Measurements from ENCODE around the gene BCL6B. TPM values are rescaled to one million over a fixed set of nuclear protein-coding genes. Genes with fewer than 3 reads are reported as not detected.

BCL6B gene
- total and polyA plus RNA-seq, 2 of the 4 experiments (the other 2 are of a cell fraction), result not detected

GRCh38 chr17:7010523-7010922 is 12.3 kb upstream of the BCL6B start:
- no CpG with 5 or more reads among the region's 2 CpGs for WGBS, 2 experiments (ENCODE audit: extremely low coverage in 2 of 2, insufficient read length in 1 of 2)
- Histone ChIP-seq H2AK9ac (replicated peaks; ENCODE audit: low read depth, low read length, poor library complexity) (no peak overlapping the region), H3K4me1 (ENCODE audit: control insufficient read depth, insufficient read depth, low read length) (peaks cover 3% of the 10 kb centered on the region; the same call in 1 of the 2 replicates), H3K18ac (ENCODE audit: low read depth, low read length) (no peak overlapping the region), H3K9ac (ENCODE audit: low read depth, low read length) (no peak overlapping the region), H2BK5ac (ENCODE audit: low read depth, low read length, poor library complexity, severe bottlenecking) (no peak overlapping the region), H2AFZ (replicated peaks; ENCODE audit: low read length, poor library complexity) (no peak overlapping the region), H3K36me3 (ENCODE audit: control insufficient read depth, insufficient read depth, low read length) (peaks cover 8% of the 10 kb centered on the region), H2BK20ac (ENCODE audit: low read depth, low read length) (no peak overlapping the region), H4K20me1 (ENCODE audit: insufficient read depth, low read length) (peaks cover 7% of the 10 kb centered on the region), H3K56ac (ENCODE audit: extremely low read depth, insufficient read depth, low read length) (no peak overlapping the region), H3K14ac (replicated peaks; ENCODE audit: low read depth, low read length) (no peak overlapping the region), H3K79me1 (ENCODE audit: low read depth in 1 of 2, low read length in 2 of 2) (peaks cover 26 to 77% of the 10 kb centered on the region in 2 experiments), H2BK15ac (ENCODE audit: low read depth, low read length) (no peak overlapping the region), H3K4me3 (ENCODE audit: insufficient read depth, low read depth, low read length) (no peak overlapping the region), H3K9me1 (ENCODE audit: insufficient read depth, low read length) (no peaks in the 10 kb centered on the region), H2BK120ac (ENCODE audit: low read depth, low read length) (no peak overlapping the region), H3K4me2 (ENCODE audit: low read depth, low read length) (no peak overlapping the region), H3K23ac (ENCODE audit: low read depth, low read length) (no peak overlapping the region), H4K5ac (ENCODE audit: low read depth, low read length) (no peak overlapping the region), H3K4ac (ENCODE audit: low read depth, low read length) (no peak overlapping the region), H4K8ac (ENCODE audit: low read depth in 2 of 2, low read length in 2 of 2) (no peak overlapping the region), H2AK5ac (ENCODE audit: low read depth, low read length) (no peak overlapping the region), H3K27ac (ENCODE audit: insufficient read depth, low read length) (no peak overlapping the region), H3K27me3 (ENCODE audit: control insufficient read depth, insufficient read depth, low read length) (no peaks in the 10 kb centered on the region), H4K91ac (ENCODE audit: insufficient read depth, low read depth, low read length) (no peak overlapping the region), H3K9me3 (ENCODE audit: control insufficient read depth, insufficient read depth, low read length) (no peaks in the 10 kb centered on the region)
- DNase-seq, result no peak
- in situ Hi-C loops (cut with MboI; ENCODE audit: low sequenced_read_pairs) (loop anchor here (10.0 kb wide), 1 partner anchor 346 kb away; no protein-coding TSS in a partner anchor), dilution Hi-C loops (cut with HindIII; ENCODE audit: low sequenced_read_pairs, unreplicated experiment) (no loop called here), intact Hi-C loops (cut with micrococcal nuclease) (no loop called here)
- no TSS peak for BruUV-seq (replicated peaks)
- ChIA-PET POLR2A (ENCODE audit: unreplicated experiment) (no interaction called here), CTCF (no interaction called here)
- no peak for ATAC-seq (ENCODE audit: low read depth)
- no peak for TF ChIP-seq USF2 (IDR thresholded peaks at IDR 0.05; ENCODE audit: low read depth, low read length)
- no peak for TF ChIP-seq BHLHE40 (IDR thresholded peaks at IDR 0.05; ENCODE audit: low read depth, low read length)
- no peak for TF ChIP-seq ELK1 (IDR thresholded peaks at IDR 0.05; ENCODE audit: borderline replicate concordance, low read depth, low read length)
- TF ChIP-seq POLR2A (IDR thresholded peaks at IDR 0.05; ENCODE audit: low read depth, low read length), result no peak
- TF ChIP-seq CTCF (conservative IDR thresholded peaks at IDR 0.05; ENCODE audit: low read depth, low read length), result no peak
- no peak for TF ChIP-seq CHD1 (IDR thresholded peaks at IDR 0.05; ENCODE audit: low read depth, low read length)
- no peak for TF ChIP-seq MAFK (IDR thresholded peaks at IDR 0.05; ENCODE audit: low read depth, low read length)
